H9 (cell line): ENCODE data around the gene NUP62CL. TPM values are rescaled to one million over a fixed set of nuclear protein-coding genes. Genes with fewer than 3 reads are reported as not detected.

Source experiments
- DNase-seq: peaks from one replicate; pipeline ENCODE4 v3.0.0-alpha.2; 2017
- H2AFZ ChIP-seq: one replicate; pipeline ENCODE4 v1.6.1; 2013; ENCODE audit warnings: mild to moderate bottlenecking, low read length, control low read depth, moderate library complexity
- H2AK5ac ChIP-seq: 2 replicates; pipeline ENCODE4 v1.6.1; 2013; ENCODE audit warnings: low read length, control low read depth, mixed read lengths; ENCODE audit not compliant: insufficient read length
- H2BK120ac ChIP-seq: one replicate; pipeline ENCODE4 v1.6.1; 2013; ENCODE audit warnings: low read depth, mild to moderate bottlenecking, low read length, control low read depth, inconsistent platforms; ENCODE audit not compliant: poor library complexity, severe bottlenecking
- H2BK12ac ChIP-seq: 2 replicates; pipeline ENCODE4 v1.6.1; 2013; ENCODE audit warnings: low read length, control low read depth, mixed read lengths, low read depth; ENCODE audit not compliant: insufficient read length
- H2BK15ac ChIP-seq: 2 replicates; pipeline ENCODE4 v1.6.1; 2013; ENCODE audit warnings: low read depth, low read length, control low read depth
- H2BK20ac ChIP-seq: one replicate; pipeline ENCODE4 v1.6.1; 2013; ENCODE audit warnings: low read depth, mild to moderate bottlenecking, low read length, control low read depth, inconsistent platforms; ENCODE audit not compliant: poor library complexity, severe bottlenecking
- H2BK5ac ChIP-seq: 2 replicates; pipeline ENCODE4 v1.6.1; 2013; ENCODE audit warnings: low read length, control low read depth, mixed read lengths; ENCODE audit not compliant: insufficient read length
- H3K14ac ChIP-seq: 2 replicates; pipeline ENCODE4 v1.6.1; 2013; ENCODE audit warnings: low read length, control low read depth; ENCODE audit not compliant: insufficient read depth
- H3K18ac ChIP-seq: 2 replicates; pipeline ENCODE4 v1.6.1; 2013; ENCODE audit warnings: low read depth, mild to moderate bottlenecking, mixed read lengths, low read length, control low read depth; ENCODE audit not compliant: insufficient read length
- H3K23ac ChIP-seq: 2 replicates; pipeline ENCODE4 v1.6.1; 2013; ENCODE audit warnings: low read length, control low read depth, mixed read lengths, low read depth; ENCODE audit not compliant: insufficient read length
- H3K23me2 ChIP-seq: 2 replicates; pipeline ENCODE4 v1.6.1; 2013; ENCODE audit warnings: low read depth, mild to moderate bottlenecking, mixed read lengths, low read length, control low read depth; ENCODE audit not compliant: insufficient read length, poor library complexity, severe bottlenecking
- H3K27ac ChIP-seq: 2 replicates; pipeline ENCODE4 v1.5.1; 2013; ENCODE audit warnings: low read length, control low read depth, mixed read lengths, low read depth; ENCODE audit not compliant: insufficient read length
- H3K27me3 ChIP-seq: 2 replicates; pipeline ENCODE4 v1.6.1; 2013; ENCODE audit warnings: low read length, control low read depth, inconsistent platforms; ENCODE audit not compliant: insufficient read depth
- H3K4ac ChIP-seq: 2 replicates; pipeline ENCODE4 v1.6.1; 2013; ENCODE audit warnings: low read depth, mild to moderate bottlenecking, control low read depth, inconsistent platforms, low read length, moderate library complexity
- H3K4me1 ChIP-seq: 2 replicates; pipeline ENCODE4 v1.6.1; 2013; ENCODE audit warnings: low read length, control low read depth, inconsistent platforms; ENCODE audit not compliant: insufficient read depth
- H3K4me2 ChIP-seq: 2 replicates; pipeline ENCODE4 v1.6.1; 2013; ENCODE audit warnings: low read length, control low read depth, mixed read lengths; ENCODE audit not compliant: insufficient read length, insufficient read depth
- H3K56ac ChIP-seq: 2 replicates; pipeline ENCODE4 v1.6.1; 2013; ENCODE audit warnings: low read depth, mild to moderate bottlenecking, mixed read lengths, low read length, control low read depth; ENCODE audit not compliant: insufficient read length
- H3K79me1 ChIP-seq: 2 replicates; pipeline ENCODE4 v1.6.1; 2013; ENCODE audit warnings: low read depth, mild to moderate bottlenecking, moderate library complexity, low read length, control low read depth, inconsistent platforms; ENCODE audit not compliant: insufficient read depth, poor library complexity, severe bottlenecking
- H3K79me2 ChIP-seq: 2 replicates; pipeline ENCODE4 v1.6.1; 2013; ENCODE audit warnings: low read length, control low read depth, inconsistent platforms; ENCODE audit not compliant: insufficient read depth
- H3K9ac ChIP-seq: 2 replicates; pipeline ENCODE4 v1.6.1; 2013; ENCODE audit warnings: low read length, control low read depth, mixed read lengths; ENCODE audit not compliant: insufficient read length; ENCODE audit errors: extremely low read depth
- H3K9me3 ChIP-seq: one replicate; pipeline ENCODE4 v1.6.1; 2013; ENCODE audit warnings: low read depth, low read length, inconsistent platforms; ENCODE audit not compliant: control insufficient read depth
- H3T11ph ChIP-seq: one replicate; pipeline ENCODE4 v1.6.1; 2013; ENCODE audit warnings: mild to moderate bottlenecking, low read length, control low read depth, inconsistent platforms
- H4K20me1 ChIP-seq: one replicate; pipeline ENCODE4 v1.6.1; 2013; ENCODE audit not compliant: control insufficient read depth, insufficient read length, insufficient read depth
- H4K5ac ChIP-seq: 2 replicates; pipeline ENCODE4 v1.6.1; 2013; ENCODE audit warnings: low read depth, mild to moderate bottlenecking, mixed read lengths, low read length, control low read depth; ENCODE audit not compliant: insufficient read length
- H4K8ac ChIP-seq: replicated peaks from 2 replicates; pipeline ENCODE4 v1.6.1; 2013; ENCODE audit warnings: low read length, control low read depth, mixed read lengths, low read depth; ENCODE audit not compliant: insufficient read length
- H4K91ac ChIP-seq: 2 replicates; pipeline ENCODE4 v1.6.1; 2013; ENCODE audit warnings: low read depth, mild to moderate bottlenecking, moderate library complexity, mixed read lengths, low read length, control low read depth; ENCODE audit not compliant: insufficient read length
- H3K27ac Mint-ChIP-seq, 3 experiments: 2 replicates in 2 of 3; 3 replicates in 1 of 3; pipeline ENCODE4 v1.8.0; 2020 to 2021; ENCODE audit warnings: mixed read lengths in 3 of 3, mild to moderate bottlenecking in 1 of 3, moderate library complexity in 1 of 3
- H3K27me3 Mint-ChIP-seq: 2 replicates; pipeline ENCODE4 v1.8.0; 2021; ENCODE audit warnings: low read depth, mild to moderate bottlenecking, moderate library complexity, mixed read lengths
- H3K36me3 Mint-ChIP-seq, 3 experiments: 2 replicates in 2 of 3; 3 replicates in 1 of 3; pipeline ENCODE4 v1.8.0; 2020 to 2021; ENCODE audit warnings: low read depth in 3 of 3, mixed read lengths in 3 of 3; ENCODE audit not compliant: insufficient read depth in 1 of 3
- H3K4me1 Mint-ChIP-seq, 2 experiments: 2 replicates each; pipeline ENCODE4 v1.8.0; 2020; ENCODE audit warnings: mixed read lengths in 2 of 2
- H3K4me3 Mint-ChIP-seq, 2 experiments: 2 replicates in 1 of 2; 3 replicates in 1 of 2; pipeline ENCODE4 v1.8.0; 2020 to 2021; ENCODE audit warnings: mild to moderate bottlenecking in 2 of 2, mixed read lengths in 2 of 2, moderate library complexity in 1 of 2
- H3K9me3 Mint-ChIP-seq, 2 experiments: 2 replicates in 1 of 2; 3 replicates in 1 of 2; pipeline ENCODE4 v1.8.0; 2020; ENCODE audit warnings: mild to moderate bottlenecking in 2 of 2, mixed read lengths in 2 of 2, moderate library complexity in 1 of 2
- CTCF ChIP-seq: fragments of 200-600 bp; sonication (generic); conservative IDR thresholded peaks from 3 replicates; pipeline ENCODE4 v1.8.0; 2021; ENCODE audit warnings: antibody characterized with exemption, mild to moderate bottlenecking
- total RNA-seq: library from RNA; stranded (reverse); gene quantifications from 2 replicates; pipeline ENCODE4 v1.2.1, GENCODE V29; 2021

NUP62CL gene
- total RNA-seq, 1 experiment from 2014 or later: 3.9 TPM

GRCh38 chrX:107123750-107124149 lies 82.5 kb downstream of the NUP62CL start:
- no peak overlapping the region for H3K4me2 ChIP-seq
- H3K14ac ChIP-seq: no peak overlapping the region
- no peak overlapping the region for H3K18ac ChIP-seq
- H3K23me2 ChIP-seq: no peaks in the 10 kb centered on the region
- no peak overlapping the region for H2BK20ac ChIP-seq
- no peak overlapping the region for H2BK120ac ChIP-seq
- no peak overlapping the region for H4K91ac ChIP-seq
- H4K8ac ChIP-seq: no peak overlapping the region
- no peak for TF ChIP-seq CTCF
- no peak overlapping the region for H2AK5ac ChIP-seq
- H3K9ac ChIP-seq: no peak overlapping the region
- no peak overlapping the region for H4K5ac ChIP-seq
- no peaks in the 10 kb centered on the region for H3K79me2 ChIP-seq
- no peak overlapping the region for H2BK12ac ChIP-seq
- Mint-ChIP-seq H3K36me3 (0 out of 7 replicates have a peak, but pooled peaks cover 0 to under 1% (median 0%) of the 10 kb centered on the region in 3 experiments), H3K9me3 (peaks cover 0 to 25% of the 10 kb centered on the region in 2 experiments; a peak in 2 of 5 replicates), H3K27ac (no peak overlapping the region), H3K4me1 (0 out of 4 replicates have a peak, but pooled peaks cover 0 to 2% of the 10 kb centered on the region in 2 experiments), H3K27me3 (no peaks in the 10 kb centered on the region), H3K4me3 (no peak overlapping the region)
- H3K27me3 ChIP-seq: no peaks in the 10 kb centered on the region
- H3K79me1 ChIP-seq: no peaks in the 10 kb centered on the region
- no peak overlapping the region for H2AFZ ChIP-seq
- H3K4ac ChIP-seq: no peak overlapping the region
- H3T11ph ChIP-seq: no peak overlapping the region
- no peak overlapping the region for H3K27ac ChIP-seq
- H3K56ac ChIP-seq: no peak overlapping the region
- H2BK5ac ChIP-seq: no peak overlapping the region
- no peak for DNase-seq
- H2BK15ac ChIP-seq: no peak overlapping the region
- no peaks in the 10 kb centered on the region for H3K4me1 ChIP-seq
- H3K9me3 ChIP-seq: no peaks in the 10 kb centered on the region
- H4K20me1 ChIP-seq: no peaks in the 10 kb centered on the region
- no peak overlapping the region for H3K23ac ChIP-seq
